Fibroblast of lung (primary cell): Measurements from ENCODE around the gene DNAH5.

Experiments used
- CTCF ChIP-seq, 2 donors: IDR thresholded peaks in 1 of 2; conservative IDR thresholded peaks in 1 of 2; 1 replicate in 1 of 2; 2 replicates in 1 of 2; pipeline ENCODE4 v1.5.1; 2011 to 2012; ENCODE audit warnings: low read length in 2 of 2, control low read depth in 1 of 2, inconsistent platforms in 1 of 2, low read depth in 1 of 2, mild to moderate bottlenecking in 1 of 2
- EZH2 ChIP-seq: IDR thresholded peaks from 2 replicates; pipeline ENCODE4 v1.5.1; 2012; ENCODE audit warnings: low read length, control low read depth, mild to moderate bottlenecking; ENCODE audit errors: missing control alignments

- TF ChIP-seq CTCF (conservative IDR thresholded peaks at IDR 0.05 in 1 of 2, IDR thresholded peaks at IDR 0.05 in 1 of 2; ENCODE audit: low read depth in 1 of 2, low read length in 2 of 2) (no peak), EZH2 (no peak)
Observed at GRCh38 chr5:13830536-13830935, 114.0 kb downstream of the DNAH5 start.
